Measurements from ENCODE around the gene EMC10.

GRCh38 chr19:50519006-50519575, 42.8 kb downstream of the EMC10 start:
- TF ChIP-seq POLR2A (IDR thresholded peaks at IDR 0.05) (no peak), POLR2AphosphoS5 (IDR thresholded peaks at IDR 0.05) (no peak)
- TF ChIP-seq, protein P1, sequence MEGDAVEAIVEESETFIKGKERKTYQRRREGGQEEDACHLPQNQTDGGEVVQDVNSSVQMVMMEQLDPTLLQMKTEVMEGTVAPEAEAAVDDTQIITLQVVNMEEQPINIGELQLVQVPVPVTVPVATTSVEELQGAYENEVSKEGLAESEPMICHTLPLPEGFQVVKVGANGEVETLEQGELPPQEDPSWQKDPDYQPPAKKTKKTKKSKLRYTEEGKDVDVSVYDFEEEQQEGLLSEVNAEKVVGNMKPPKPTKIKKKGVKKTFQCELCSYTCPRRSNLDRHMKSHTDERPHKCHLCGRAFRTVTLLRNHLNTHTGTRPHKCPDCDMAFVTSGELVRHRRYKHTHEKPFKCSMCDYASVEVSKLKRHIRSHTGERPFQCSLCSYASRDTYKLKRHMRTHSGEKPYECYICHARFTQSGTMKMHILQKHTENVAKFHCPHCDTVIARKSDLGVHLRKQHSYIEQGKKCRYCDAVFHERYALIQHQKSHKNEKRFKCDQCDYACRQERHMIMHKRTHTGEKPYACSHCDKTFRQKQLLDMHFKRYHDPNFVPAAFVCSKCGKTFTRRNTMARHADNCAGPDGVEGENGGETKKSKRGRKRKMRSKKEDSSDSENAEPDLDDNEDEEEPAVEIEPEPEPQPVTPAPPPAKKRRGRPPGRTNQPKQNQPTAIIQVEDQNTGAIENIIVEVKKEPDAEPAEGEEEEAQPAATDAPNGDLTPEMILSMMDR (IDR thresholded peaks at IDR 0.05) = no peak

Data from stomach (tissue), 4 donors.